Neuronal stem cell (in vitro differentiated cells): ENCODE data around the gene PSD4.
A peak's percentile ranks its signal among the peaks of the same experiment; 100 is the strongest.

ENCODE experiments used
- DNase-seq: peaks from one replicate; pipeline ENCODE4 v3.0.0-alpha.2; 2013; ENCODE audit warnings: low spot score
- H2AFZ ChIP-seq: one replicate; pipeline ENCODE4 v1.6.1; 2013; ENCODE audit warnings: mild to moderate bottlenecking, low read length, inconsistent platforms
- H2AK5ac ChIP-seq: 2 replicates; pipeline ENCODE4 v1.6.1; 2013; ENCODE audit warnings: low read depth, mild to moderate bottlenecking, inconsistent platforms, low read length, moderate library complexity, mixed read lengths
- H2BK120ac ChIP-seq: 2 replicates; pipeline ENCODE4 v1.6.1; 2013; ENCODE audit warnings: low read depth, mild to moderate bottlenecking, inconsistent platforms, low read length, moderate library complexity, mixed read lengths
- H2BK12ac ChIP-seq: one replicate; pipeline ENCODE4 v1.6.1; 2013; ENCODE audit warnings: low read length, inconsistent platforms
- H2BK15ac ChIP-seq: 2 replicates; pipeline ENCODE4 v1.6.1; 2013; ENCODE audit warnings: mild to moderate bottlenecking, low read length, inconsistent platforms, mixed read lengths
- H2BK5ac ChIP-seq: one replicate; pipeline ENCODE4 v1.6.1; 2013; ENCODE audit warnings: inconsistent platforms, mild to moderate bottlenecking, low read length, moderate library complexity
- H3K14ac ChIP-seq: one replicate; pipeline ENCODE4 v1.6.1; 2013; ENCODE audit warnings: low read length, inconsistent platforms
- H3K18ac ChIP-seq: 2 replicates; pipeline ENCODE4 v1.6.1; 2013; ENCODE audit warnings: low read length, inconsistent platforms
- H3K23ac ChIP-seq: 2 replicates; pipeline ENCODE4 v1.6.1; 2013; ENCODE audit warnings: low read depth, mild to moderate bottlenecking, mixed read lengths, low read length, inconsistent platforms; ENCODE audit not compliant: poor library complexity
- H3K27ac ChIP-seq: replicated peaks from 3 replicates; pipeline ENCODE4 v1.5.1; 2013; ENCODE audit warnings: low read length, inconsistent platforms
- H3K27me3 ChIP-seq, 3 experiments: 2 replicates each; pipeline ENCODE4 v1.6.1; 2013; ENCODE audit warnings: low read length in 3 of 3, mild to moderate bottlenecking in 2 of 3, inconsistent platforms in 1 of 3, low read depth in 1 of 3, mixed read lengths in 1 of 3, moderate library complexity in 1 of 3; ENCODE audit not compliant: control insufficient read depth in 3 of 3, insufficient read depth in 3 of 3
- H3K36me3 ChIP-seq, 2 donors: replicated peaks in 1 of 2; 2 replicates each; pipeline ENCODE4 v1.6.1; 2013; ENCODE audit warnings: low read length in 2 of 2; ENCODE audit not compliant: control insufficient read depth in 2 of 2, insufficient read depth in 2 of 2
- H3K4ac ChIP-seq: 2 replicates; pipeline ENCODE4 v1.6.1; 2013; ENCODE audit warnings: inconsistent platforms, mild to moderate bottlenecking, low read length, moderate library complexity
- H3K4me1 ChIP-seq, 2 donors: 1 replicate in 1 of 2; 2 replicates in 1 of 2; pipeline ENCODE4 v1.6.1; 2013; ENCODE audit warnings: low read length in 2 of 2, low read depth in 1 of 2; ENCODE audit not compliant: control insufficient read depth in 2 of 2, insufficient read depth in 1 of 2
- H3K4me2 ChIP-seq: one replicate; pipeline ENCODE4 v1.6.1; 2013; ENCODE audit warnings: mild to moderate bottlenecking, low read length, inconsistent platforms; ENCODE audit not compliant: insufficient read depth, poor library complexity, severe bottlenecking
- H3K4me3 ChIP-seq, 2 donors: 2 replicates each; pipeline ENCODE4 v1.5.1; 2013; ENCODE audit warnings: low read length in 2 of 2, mild to moderate bottlenecking in 2 of 2, inconsistent platforms in 1 of 2, moderate library complexity in 1 of 2
- H3K79me1 ChIP-seq: one replicate; pipeline ENCODE4 v1.6.1; 2013; ENCODE audit warnings: low read depth, mild to moderate bottlenecking, inconsistent platforms, low read length, moderate library complexity
- H3K9ac ChIP-seq: one replicate; pipeline ENCODE4 v1.6.1; 2013; ENCODE audit warnings: mild to moderate bottlenecking, low read depth, low read length, inconsistent platforms; ENCODE audit not compliant: poor library complexity
- H3K9me3 ChIP-seq, 2 donors: replicated peaks in 1 of 2; 2 replicates each; pipeline versions ENCODE3 to v1.6.1; 2013; ENCODE audit warnings: low read length in 2 of 2, mild to moderate bottlenecking in 2 of 2, inconsistent platforms in 1 of 2, low read depth in 1 of 2, mixed read lengths in 1 of 2, moderate library complexity in 1 of 2; ENCODE audit not compliant: control insufficient read depth in 2 of 2, insufficient read depth in 1 of 2
- H4K8ac ChIP-seq: one replicate; pipeline ENCODE4 v1.6.1; 2013; ENCODE audit warnings: low read depth, mild to moderate bottlenecking, inconsistent platforms, low read length, moderate library complexity
- H4K91ac ChIP-seq: one replicate; pipeline ENCODE4 v1.6.1; 2013; ENCODE audit warnings: low read length, low read depth, mild to moderate bottlenecking, inconsistent platforms; ENCODE audit not compliant: poor library complexity
- WGBS, 2 donors: extraction: QIAGEN DNeasy Blood & Tissue Kit; methylation state at CpG; one replicate each; pipeline ENCODE4 v1.1.7; 2013; ENCODE audit warnings: missing lambda C conversion rate in 2 of 2, mixed read lengths in 1 of 2; ENCODE audit not compliant: insufficient read length in 2 of 2, insufficient replicate concordance in 1 of 2; ENCODE audit errors: extremely low coverage in 2 of 2; 5-methylcytosine and 5-hydroxymethylcytosine counted together

The PSD4 gene

GRCh38 chr2:113178891-113179290 is 5.1 kb downstream of the PSD4 start:
- no peak for DNase-seq
- H3K27ac ChIP-seq: no peak overlapping the region
- no peak overlapping the region for H2BK120ac ChIP-seq
- H3K23ac ChIP-seq: no peak overlapping the region
- H3K9me3 ChIP-seq: no peaks in the 10 kb centered on the region
- no peak overlapping the region for H3K9ac ChIP-seq
- no peak overlapping the region for H3K4me2 ChIP-seq
- peaks cover 11 to 19% of the 10 kb centered on the region in 2 donors for H3K4me1 ChIP-seq
- WGBS, 2 donors: no CpG with 5 or more reads among the region's 4 CpGs
- no peaks in the 10 kb centered on the region for H3K36me3 ChIP-seq
- no peaks in the 10 kb centered on the region for H3K79me1 ChIP-seq
- no peak overlapping the region for H2BK5ac ChIP-seq
- no peak overlapping the region for H3K14ac ChIP-seq
- H4K91ac ChIP-seq: no peak overlapping the region
- H2BK15ac ChIP-seq: no peak overlapping the region
- H3K27me3 ChIP-seq: peaks cover 0 to 5% (median 0%) of the 10 kb centered on the region in 3 experiments
- H3K18ac ChIP-seq: no peak overlapping the region
- no peak overlapping the region for H2BK12ac ChIP-seq
- no peak overlapping the region for H3K4ac ChIP-seq
- H3K4me3 ChIP-seq: no peak overlapping the region
- no peak overlapping the region for H2AFZ ChIP-seq
- H4K8ac ChIP-seq: no peak overlapping the region
- no peak overlapping the region for H2AK5ac ChIP-seq

- no peak for DNase-seq
- Histone ChIP-seq H2BK5ac (no peak overlapping the region), H3K36me3 (no peaks in the 10 kb centered on the region), H3K18ac (no peak overlapping the region), H4K8ac (no peak overlapping the region), H2BK12ac (no peak overlapping the region), H2AFZ (no peak overlapping the region), H3K23ac (no peak overlapping the region), H3K9me3 (no peaks in the 10 kb centered on the region), H4K91ac (no peak overlapping the region), H2AK5ac (no peak overlapping the region), H3K9ac (no peak overlapping the region), H3K4ac (no peak overlapping the region), H2BK120ac (no peak overlapping the region), H3K27me3 (peaks cover 0 to 5% (median 0%) of the 10 kb centered on the region in 3 experiments), H3K14ac (no peak overlapping the region), H3K4me1 (peaks cover 8 to 14% of the 10 kb centered on the region in 2 donors), H3K79me1 (no peaks in the 10 kb centered on the region), H2BK15ac (no peak overlapping the region), H3K27ac (no peak overlapping the region), H3K4me2 (no peak overlapping the region), H3K4me3 (no peak overlapping the region)
- no CpG with 5 or more reads among the region's 8 CpGs for WGBS, 2 donors
Measured at GRCh38 chr2:113179446-113180045, 5.8 kb downstream of the PSD4 start.

- no peak overlapping the region for H2AK5ac ChIP-seq
- H4K8ac ChIP-seq: no peak overlapping the region
- H2BK5ac ChIP-seq: no peak overlapping the region
- H2BK15ac ChIP-seq: no peak overlapping the region
- no peak for DNase-seq
- H3K9me3 ChIP-seq: no peaks in the 10 kb centered on the region
- H3K4ac ChIP-seq: no peak overlapping the region
- no peak overlapping the region for H3K27ac ChIP-seq
- H2AFZ ChIP-seq: peak overlapping the region; percentile 64
- H3K18ac ChIP-seq: peak overlapping the region; percentile 3
- no peak overlapping the region for H4K91ac ChIP-seq
- H3K14ac ChIP-seq: peak overlapping the region; percentile 59
- H2BK12ac ChIP-seq: no peak overlapping the region
- WGBS, 2 donors: no CpG with 5 or more reads among the region's 17 CpGs
- peaks cover 0 to 5% (median 0%) of the 10 kb centered on the region in 3 experiments for H3K27me3 ChIP-seq
- no peak overlapping the region for H3K23ac ChIP-seq
- H3K4me3 ChIP-seq: no peak overlapping the region
- H3K4me1 ChIP-seq: peaks cover under 1 to 7% of the 10 kb centered on the region in 2 donors
- no peak overlapping the region for H2BK120ac ChIP-seq
- no peaks in the 10 kb centered on the region for H3K36me3 ChIP-seq
- H3K4me2 ChIP-seq: no peak overlapping the region
- H3K9ac ChIP-seq: no peak overlapping the region
- no peaks in the 10 kb centered on the region for H3K79me1 ChIP-seq
Measured at GRCh38 chr2:113180131-113180946, 6.6 kb downstream of the PSD4 start.
